Heart right ventricle (tissue), 16 donors: ENCODE results near the gene JPT2. TPM values are rescaled to one million over a fixed set of nuclear protein-coding genes. Genes with fewer than 3 reads are reported as not detected.

ENCODE experiments used
- ATAC-seq, 8 donors: fragments of 200-7000 bp; cut with Tn5 transposase; one replicate each; pipeline ENCODE4 v1.9.1; 2020; ENCODE audit warnings: mild to moderate bottlenecking in 8 of 8, moderate library complexity in 8 of 8, moderate number of reproducible peaks in 1 of 8
- DNase-seq, 2 donors: peaks; one replicate each; pipeline ENCODE4 v3.0.0-alpha.2; 2020
- H3K27ac ChIP-seq, 10 donors: fragments of 200-600 bp; sonication (generic) in 2 of 10; one replicate each; pipeline versions ENCODE4 v1.5.0 to v1.8.0; 2020 to 2022; ENCODE audit warnings: mild to moderate bottlenecking in 3 of 10
- H3K27me3 ChIP-seq, 7 donors: fragments of 200-600 bp; one replicate each; pipeline ENCODE4 v1.8.0; 2021 to 2022; ENCODE audit warnings: mild to moderate bottlenecking in 2 of 7
- H3K36me3 ChIP-seq, 9 donors: fragments of 200-600 bp; sonication (generic) in 1 of 9; one replicate each; pipeline versions ENCODE4 v1.5.0 to v1.8.0; 2020 to 2022; ENCODE audit warnings: mild to moderate bottlenecking in 2 of 9
- H3K4me1 ChIP-seq, 9 donors: fragments of 200-600 bp; sonication (generic) in 1 of 9; one replicate each; pipeline versions ENCODE4 v1.5.0 to v1.8.0; 2020 to 2022; ENCODE audit warnings: mild to moderate bottlenecking in 4 of 9
- H3K4me3 ChIP-seq, 10 donors: fragments of 200-600 bp; sonication (generic) in 2 of 10; one replicate each; pipeline versions ENCODE4 v1.5.0 to v1.8.0; 2020 to 2022; ENCODE audit warnings: mild to moderate bottlenecking in 7 of 10, moderate library complexity in 2 of 10
- H3K9me3 ChIP-seq, 11 donors: fragments of 200-600 bp in 10 of 11; sonication (generic) in 2 of 11; one replicate each; pipeline versions ENCODE4 v1.5.0 to v1.8.0; 2013 to 2022; ENCODE audit warnings: mild to moderate bottlenecking in 2 of 11, control low read depth in 1 of 11, moderate library complexity in 1 of 11
- WGBS, 2 donors: extraction: QIAGEN DNeasy Blood & Tissue Kit; methylation state at CpG; one replicate each; pipeline ENCODE4 v1.1.7; 2013; ENCODE audit warnings: inconsistent platforms in 1 of 2; 5-methylcytosine and 5-hydroxymethylcytosine counted together
- intact Hi-C, 10 donors: fragments of 100-400 bp; cut with DNase I; formaldehyde crosslinking; loops; one replicate each; pipeline versions ENCODE4 v1.11.1 to v1.14.2; 2022
- polyA plus RNA-seq, 2 donors: library from polyadenylated mRNA; stranded (reverse); fragments of 200-250 nt; gene quantifications; one replicate each; pipeline ENCODE4 v1.2.3, GENCODE V29; 2013
- total RNA-seq, 10 donors: library from RNA; stranded (reverse); fragmentation: NEBNext Ultra II Directional in 3 of 10; extraction: Animal tissue kit (Norgen Biotek cat#: 25700) in 3 of 10; gene quantifications; one replicate each; pipeline versions ENCODE4 v1.2.1 to v1.2.4, GENCODE V29; 2021 to 2023
- TF ChIP-seq, protein P1 (sequence below), 9 donors: fragments of 200-600 bp; sonication (generic) in 2 of 9; IDR thresholded peaks; one replicate each; pipeline versions ENCODE4 v1.5.0 to v1.8.0; 2021 to 2022; ENCODE audit warnings: antibody characterized with exemption in 9 of 9, mild to moderate bottlenecking in 5 of 9, moderate library complexity in 1 of 9
- donor health status: Arrhythmogenic right ventricular cardiomyopathy.
- donor health status: ischemic (EF 13 %, LVEDD 7.1; RV severe dilation, severe dysfunction).
- donor health status: healthy with polysubstance abuse.
- donor health status: DM: no; HTN: yes; CAD: no.
- donor health status: DM: no; HTN: no; CAD: no.
- donor health status: ischemic (EF 25% LVEDD 6.9; RV normal size, moderate dysfunction).
- donor health status: ischemic (EF 25% LVEDD 5.7; RV mildly dilated, moderate dysfunction).
- donor health status: healthy.
- donor health status: DM: yes; HTN: yes; CAD: no.
- donor health status: Ischemic cardiomyopathy.
- donor health status: ischemic (EF 35%, LVEDD 5.7; RV mildly dilated, moderate dysfunction).
- donor health status: nonischemic (EF 11% LVEDD 7.7; RV severe dilation, severe dysfunction).
- donor health status: DM: yes; HTN: yes; CAD: no.
- donor health status: PGD.
- donor health status: ischemic (EF 29% LVEDD 5.4; RV normal size, mild dysfunction).
- donor health status: nonischemic (EF 23%, LVEDD 6.1; RV moderate dilation, normal function).

Gene JPT2
- total and polyA plus RNA-seq, 12 donors, result 10.0 to 57.5 (median 32.2) TPM

DNA sequence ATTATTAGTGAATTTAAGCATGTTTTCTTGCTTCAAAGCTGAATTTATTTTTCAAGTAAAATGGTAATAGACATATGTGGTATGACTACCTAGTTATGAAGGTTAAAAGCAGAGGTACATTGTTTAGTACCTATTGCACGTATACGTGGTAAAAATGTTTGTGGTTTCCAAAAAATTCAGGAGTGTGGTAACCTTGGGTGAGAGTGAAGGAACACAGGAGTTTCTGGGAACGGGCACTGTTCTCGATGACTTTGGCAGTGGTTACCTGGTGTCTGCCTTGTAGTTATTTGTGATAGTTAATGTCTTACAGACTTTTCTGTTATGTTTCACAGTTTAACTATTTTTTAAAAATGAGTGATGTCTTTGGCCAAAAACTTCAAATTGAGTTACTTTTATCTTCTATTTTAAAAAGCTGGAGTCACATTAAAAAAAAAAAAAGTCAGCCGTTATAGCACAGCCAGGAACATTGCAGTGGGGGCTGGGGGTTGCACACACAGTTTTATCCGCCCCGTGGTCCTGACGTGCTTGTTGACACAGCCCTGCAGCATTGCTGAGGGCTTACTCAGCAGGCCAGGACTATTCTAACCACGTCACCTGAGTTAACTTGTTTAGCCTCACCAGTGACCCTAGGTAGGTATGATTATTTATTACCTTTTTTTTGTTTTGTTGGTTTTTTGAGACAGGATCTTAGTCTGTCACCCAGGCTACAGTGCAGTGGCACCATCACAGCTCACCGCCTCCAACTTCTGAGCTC is 10.9 kb downstream of the JPT2 start:
- intact Hi-C loops, result no loop called here
- H3K4me3 ChIP-seq, result no peak overlapping the region
- DNase-seq (peak in 1 of 2 donors; percentile 35), ATAC-seq (peak in 6 of 8 donors; percentile 35 to 88 (median 76))
- TF ChIP-seq, protein P1, sequence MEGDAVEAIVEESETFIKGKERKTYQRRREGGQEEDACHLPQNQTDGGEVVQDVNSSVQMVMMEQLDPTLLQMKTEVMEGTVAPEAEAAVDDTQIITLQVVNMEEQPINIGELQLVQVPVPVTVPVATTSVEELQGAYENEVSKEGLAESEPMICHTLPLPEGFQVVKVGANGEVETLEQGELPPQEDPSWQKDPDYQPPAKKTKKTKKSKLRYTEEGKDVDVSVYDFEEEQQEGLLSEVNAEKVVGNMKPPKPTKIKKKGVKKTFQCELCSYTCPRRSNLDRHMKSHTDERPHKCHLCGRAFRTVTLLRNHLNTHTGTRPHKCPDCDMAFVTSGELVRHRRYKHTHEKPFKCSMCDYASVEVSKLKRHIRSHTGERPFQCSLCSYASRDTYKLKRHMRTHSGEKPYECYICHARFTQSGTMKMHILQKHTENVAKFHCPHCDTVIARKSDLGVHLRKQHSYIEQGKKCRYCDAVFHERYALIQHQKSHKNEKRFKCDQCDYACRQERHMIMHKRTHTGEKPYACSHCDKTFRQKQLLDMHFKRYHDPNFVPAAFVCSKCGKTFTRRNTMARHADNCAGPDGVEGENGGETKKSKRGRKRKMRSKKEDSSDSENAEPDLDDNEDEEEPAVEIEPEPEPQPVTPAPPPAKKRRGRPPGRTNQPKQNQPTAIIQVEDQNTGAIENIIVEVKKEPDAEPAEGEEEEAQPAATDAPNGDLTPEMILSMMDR (IDR thresholded peaks at IDR 0.05), result no peak
- H3K27me3 ChIP-seq, result no peaks in the 10 kb centered on the region
- H3K9me3 ChIP-seq, result no peaks in the 10 kb centered on the region
- peak overlapping the region in 5 of 10 donors; percentile 52 to 78 (median 67) for H3K27ac ChIP-seq
- 76 to 81% methylated on average over 10 of the region's 10 CpGs for WGBS, 2 donors
- H3K36me3 ChIP-seq, result peaks cover 0 to 98% (median 18%) of the 10 kb centered on the region in 9 donors
- peaks cover 0 to 35% (median 5%) of the 10 kb centered on the region in 9 donors for H3K4me1 ChIP-seq

DNA sequence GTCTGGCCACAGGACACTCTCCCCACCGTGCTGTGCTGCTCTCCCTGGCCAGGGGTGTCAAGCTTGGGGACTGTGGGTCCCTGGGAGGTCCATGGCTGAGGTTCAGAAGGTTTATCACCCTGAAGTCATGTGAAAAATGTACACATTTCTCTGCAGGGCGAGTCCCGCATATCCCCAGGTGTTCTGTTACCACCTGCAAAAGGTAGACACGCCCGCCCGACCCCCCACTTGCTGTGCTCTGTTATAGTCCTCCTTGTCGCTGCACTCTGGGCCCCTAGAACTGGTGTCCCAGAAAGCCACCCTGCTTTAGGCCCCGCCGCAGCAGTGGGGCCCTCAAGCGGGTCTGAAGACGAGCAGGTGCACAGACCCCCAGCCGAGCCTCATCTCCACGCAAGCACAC is 11.8 kb downstream of the JPT2 start:
- DNase-seq (no peak), ATAC-seq (no peak)
- no peaks in the 10 kb centered on the region for H3K27me3 ChIP-seq
- H3K4me3 ChIP-seq, result no peak overlapping the region
- WGBS, 2 donors, result 97% methylated on average over 13 of the region's 13 CpGs
- H3K27ac ChIP-seq, result peak overlapping the region in 5 of 10 donors; percentile 33 to 78 (median 67)
- peaks cover 0 to 98% (median 18%) of the 10 kb centered on the region in 9 donors for H3K36me3 ChIP-seq
- intact Hi-C loops, result no loop called here
- TF ChIP-seq, protein P1 (IDR thresholded peaks at IDR 0.05), result no peak
- peaks cover 0 to 35% (median 5%) of the 10 kb centered on the region in 9 donors for H3K4me1 ChIP-seq
- H3K9me3 ChIP-seq, result no peaks in the 10 kb centered on the region

DNA sequence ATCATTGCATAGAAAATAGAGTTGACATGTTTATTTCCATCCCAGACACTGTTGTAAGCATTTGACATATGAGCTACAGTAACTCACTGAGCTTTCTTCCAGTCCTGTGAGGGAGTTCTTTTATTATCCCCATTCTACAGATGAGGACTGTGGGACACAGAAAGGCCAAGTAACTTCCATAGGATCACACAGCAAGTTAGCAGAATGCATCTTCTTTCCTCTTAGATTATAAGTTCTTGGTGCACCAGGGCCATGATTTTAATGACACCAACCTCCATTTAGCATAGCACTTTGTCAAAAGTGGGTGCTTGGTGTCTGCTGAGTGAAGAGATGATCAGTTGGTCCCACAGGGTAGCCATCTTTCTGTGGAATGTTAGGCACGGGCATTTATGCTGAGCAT is 12.7 kb downstream of the JPT2 start:
- no peaks in the 10 kb centered on the region for H3K9me3 ChIP-seq
- H3K36me3 ChIP-seq, result peaks cover 0 to 97% (median 12%) of the 10 kb centered on the region in 9 donors
- WGBS, 2 donors, result 65 to 85% methylated on average over 1 of the region's 1 CpG

DNA sequence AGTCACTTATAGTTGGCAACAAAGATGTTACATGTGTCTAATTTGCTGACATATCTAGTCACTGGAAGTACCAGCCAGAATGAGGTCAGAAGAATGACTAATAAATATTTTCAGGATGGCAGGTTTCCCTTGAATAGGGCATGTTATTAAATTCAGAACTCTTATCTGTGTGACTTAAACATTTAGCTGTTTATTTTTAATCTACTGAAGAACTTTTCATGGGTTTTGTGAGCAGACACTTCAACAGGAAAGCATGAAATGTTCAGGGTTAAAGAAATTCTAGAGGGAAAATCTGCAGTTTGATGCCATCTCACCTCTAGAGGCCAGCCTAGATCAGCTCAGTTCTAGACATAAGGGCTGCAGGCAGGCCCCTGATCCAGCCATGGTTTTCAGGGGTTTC is 13.2 kb downstream of the JPT2 start:
- H3K27me3 ChIP-seq, result no peaks in the 10 kb centered on the region
- H3K27ac ChIP-seq, result peak overlapping the region in 5 of 10 donors; percentile 14 to 74 (median 38)
- H3K4me1 ChIP-seq, result peaks cover 0 to 35% (median 5%) of the 10 kb centered on the region in 9 donors
- H3K36me3 ChIP-seq, result peaks cover 0 to 97% (median 12%) of the 10 kb centered on the region in 9 donors
- peak in 5 of 8 donors; percentile 36 to 78 (median 55) for ATAC-seq
- intact Hi-C loops, result no loop called here
- no peak for DNase-seq
- TF ChIP-seq, protein P1 (IDR thresholded peaks at IDR 0.05), result peak in 4 of 9 donors; percentile 13 to 30 (median 26)
- no peak overlapping the region for H3K4me3 ChIP-seq
- H3K9me3 ChIP-seq, result no peaks in the 10 kb centered on the region

More for the DNA sequence above, 12.7 kb downstream of the JPT2 start:
- Histone ChIP-seq H3K4me1 (peaks cover 0 to 35% (median 5%) of the 10 kb centered on the region in 9 donors), H3K4me3 (no peak overlapping the region), H3K27me3 (no peaks in the 10 kb centered on the region), H3K27ac (peak overlapping the region in 5 of 10 donors; percentile 14 to 74 (median 38))
- TF ChIP-seq, protein P1 (IDR thresholded peaks at IDR 0.05), result no peak
- intact Hi-C loops, result no loop called here
- ATAC-seq (no peak), DNase-seq (no peak)
